ENCODE measurements around the gene REN. TPM values are rescaled to one million over a fixed set of nuclear protein-coding genes. Genes with fewer than 3 reads are reported as not detected.

The REN gene
- total and polyA plus RNA-seq, 5 experiments from 2014 or later: not detected

GRCh38 chr1:204106825-204107224, 59.3 kb downstream of the REN start:
- Mint-ChIP-seq H3K4me1 (peaks cover 13 to 42% (median 33%) of the 10 kb centered on the region in 4 donors), H3K9me3 (no peaks in the 10 kb centered on the region), H3K4me3 (no peak overlapping the region), H3K27ac (peak overlapping the region in 1 of 10 donors; percentile 16), H3K27me3 (peaks cover 0 to 5% (median 0%) of the 10 kb centered on the region in 5 donors), H3K36me3 (no peaks in the 10 kb centered on the region)
- no peak for ATAC-seq
- POLR2A ChIA-PET: no interaction called here
- DNase-seq: no peak

GRCh38 chr1:204105131-204105515, 61.0 kb downstream of the REN start:
- peaks cover 13 to 45% (median 34%) of the 10 kb centered on the region in 4 donors for H3K4me1 Mint-ChIP-seq
- DNase-seq (no peak), ATAC-seq (no peak)
- H3K4me3 Mint-ChIP-seq: peak overlapping the region in 7 of 10 donors; percentile 14 to 79 (median 61)
- no peaks in the 10 kb centered on the region for H3K36me3 Mint-ChIP-seq
- peak overlapping the region; percentile 38 to 93 (median 78) for H3K27ac Mint-ChIP-seq
- no peaks in the 10 kb centered on the region for H3K9me3 Mint-ChIP-seq
- peaks cover 0 to 5% (median 1%) of the 10 kb centered on the region in 5 donors for H3K27me3 Mint-ChIP-seq
- POLR2A ChIA-PET: interaction anchor here (0.6 kb wide), 1 partner anchor 294 kb away, joined by 4 read pairs; no protein-coding TSS in a partner anchor

Other genes with a start within 250 kb of the REN start
- under 1 TPM; 0.29 to 0.77 TPM for gene SOX13, start 93.2 kb downstream of the REN start, total RNA-seq
- under 1 TPM in 2 of 3 donors, not detected in 1; 0.32 to 0.50 TPM for gene SOX13, start 93.2 kb downstream of the REN start, polyA plus RNA-seq
- 1 to 10 TPM; 4.2 to 5.2 TPM for gene ETNK2, start 14.3 kb downstream of the REN start, total RNA-seq
- 1 to 10 TPM; 3.8 to 4.2 (median 4.2) TPM for gene ETNK2, start 14.3 kb downstream of the REN start, polyA plus RNA-seq
- gene KISS1, start 30.2 kb upstream of the REN start, total RNA-seq: not detected
- gene KISS1, start 30.2 kb upstream of the REN start, polyA plus RNA-seq: not detected
- not detected for gene GOLT1A, start 47.7 kb upstream of the REN start, total RNA-seq
- gene GOLT1A, start 47.7 kb upstream of the REN start, polyA plus RNA-seq: under 1 TPM; 0.32 to 0.88 (median 0.79) TPM
- gene PLEKHA6, start 193.6 kb upstream of the REN start, total RNA-seq: 1 to 10 TPM; 1.2 to 2.0 TPM
- gene PLEKHA6, start 193.6 kb upstream of the REN start, polyA plus RNA-seq: under 1 TPM in 1 of 3 donors, not detected in 2; 0.02 TPM
- gene PPP1R15B, start 245.5 kb upstream of the REN start, total RNA-seq: 10 to 100 TPM; 80.7 to 87.3 TPM
- gene PPP1R15B, start 245.5 kb upstream of the REN start, polyA plus RNA-seq: 10 to 100 TPM; 14.2 to 20.8 (median 17.7) TPM